ENCODE results near the gene SLCO4A1. TPM values are rescaled to one million over a fixed set of nuclear protein-coding genes. Genes with fewer than 3 reads are reported as not detected.

The SLCO4A1 gene
- polyA plus RNA-seq, 3 donors: 3.3 to 4.4 (median 3.5) TPM

DNA sequence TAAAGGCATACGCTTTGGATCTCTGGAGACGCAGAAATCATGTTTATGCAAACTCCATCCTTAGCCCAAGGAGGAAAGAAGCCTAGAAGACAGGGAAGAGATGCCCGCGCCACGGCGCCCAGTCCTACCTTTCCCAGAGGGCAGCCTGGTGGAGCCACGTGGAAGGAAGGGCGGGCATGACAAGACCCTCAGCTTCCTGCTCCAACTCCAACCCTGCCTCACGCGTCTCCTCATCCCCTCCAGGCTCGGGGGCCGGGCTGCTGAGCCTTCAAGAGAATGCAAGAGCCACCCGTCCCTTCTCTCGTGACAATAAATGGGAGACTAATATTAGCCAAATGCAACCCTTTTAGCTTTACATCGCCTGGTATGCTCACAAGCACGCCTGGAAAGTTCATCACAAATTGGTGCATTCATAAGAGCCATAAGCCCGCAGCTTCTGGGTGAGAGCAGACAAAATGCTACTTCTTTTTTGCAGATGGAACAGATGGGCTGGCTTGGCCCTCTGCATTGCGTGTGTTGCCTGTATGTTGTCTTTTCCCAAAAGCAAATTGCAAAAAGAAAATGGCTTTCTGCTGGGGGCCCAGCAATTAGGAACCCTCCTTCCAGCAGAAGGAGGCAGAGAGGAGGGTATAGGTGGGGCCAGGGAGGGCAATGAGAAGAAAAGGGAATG lies 58.1 kb downstream of the SLCO4A1 start:
- no peak for DNase-seq

DNA sequence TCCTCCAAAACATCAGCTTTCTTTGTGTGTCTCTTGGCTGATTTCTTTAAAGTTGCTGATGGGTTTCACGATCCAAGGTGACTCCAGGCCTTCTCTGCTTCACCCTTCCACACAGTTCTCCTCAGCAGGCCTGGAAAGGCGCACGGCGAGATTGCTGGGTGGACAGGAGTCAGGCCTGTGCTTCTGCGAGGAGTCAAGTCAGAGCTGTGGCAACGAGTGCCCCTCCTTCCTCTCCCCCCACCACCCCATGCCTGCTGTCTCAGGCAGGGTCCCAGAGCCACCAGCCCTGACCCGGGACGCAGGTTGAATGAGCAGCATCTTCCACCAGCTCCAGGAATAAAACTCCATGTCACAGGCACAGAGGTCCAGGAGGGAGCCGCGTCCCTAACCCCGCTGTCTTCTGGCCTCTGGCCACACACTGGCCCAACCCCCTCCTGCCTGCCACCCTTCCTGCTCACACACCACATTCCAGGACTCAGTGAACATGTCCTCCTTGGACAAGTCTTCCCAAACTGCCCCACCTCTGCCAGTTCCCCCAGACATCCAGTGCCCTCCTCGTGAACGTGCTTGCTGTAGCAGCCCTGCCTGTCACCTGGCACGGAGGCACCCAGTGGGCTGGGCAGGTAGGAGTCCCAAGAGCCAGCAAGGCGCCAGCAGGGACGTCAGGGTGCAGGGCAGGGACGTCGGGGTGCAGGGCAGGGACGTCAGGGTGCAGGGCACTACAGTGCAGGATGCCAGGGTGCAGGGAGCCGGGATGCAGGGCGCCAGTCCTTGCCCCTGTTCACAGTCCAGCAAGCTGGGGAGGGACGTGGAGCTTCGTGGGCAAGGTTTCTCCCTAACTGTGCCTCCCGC lies 59.1 kb downstream of the SLCO4A1 start:
- no peak for DNase-seq

- DNase-seq: no peak
Measured at GRCh38 chr20:62702013-62702300, 59.7 kb downstream of the SLCO4A1 start.

DNA sequence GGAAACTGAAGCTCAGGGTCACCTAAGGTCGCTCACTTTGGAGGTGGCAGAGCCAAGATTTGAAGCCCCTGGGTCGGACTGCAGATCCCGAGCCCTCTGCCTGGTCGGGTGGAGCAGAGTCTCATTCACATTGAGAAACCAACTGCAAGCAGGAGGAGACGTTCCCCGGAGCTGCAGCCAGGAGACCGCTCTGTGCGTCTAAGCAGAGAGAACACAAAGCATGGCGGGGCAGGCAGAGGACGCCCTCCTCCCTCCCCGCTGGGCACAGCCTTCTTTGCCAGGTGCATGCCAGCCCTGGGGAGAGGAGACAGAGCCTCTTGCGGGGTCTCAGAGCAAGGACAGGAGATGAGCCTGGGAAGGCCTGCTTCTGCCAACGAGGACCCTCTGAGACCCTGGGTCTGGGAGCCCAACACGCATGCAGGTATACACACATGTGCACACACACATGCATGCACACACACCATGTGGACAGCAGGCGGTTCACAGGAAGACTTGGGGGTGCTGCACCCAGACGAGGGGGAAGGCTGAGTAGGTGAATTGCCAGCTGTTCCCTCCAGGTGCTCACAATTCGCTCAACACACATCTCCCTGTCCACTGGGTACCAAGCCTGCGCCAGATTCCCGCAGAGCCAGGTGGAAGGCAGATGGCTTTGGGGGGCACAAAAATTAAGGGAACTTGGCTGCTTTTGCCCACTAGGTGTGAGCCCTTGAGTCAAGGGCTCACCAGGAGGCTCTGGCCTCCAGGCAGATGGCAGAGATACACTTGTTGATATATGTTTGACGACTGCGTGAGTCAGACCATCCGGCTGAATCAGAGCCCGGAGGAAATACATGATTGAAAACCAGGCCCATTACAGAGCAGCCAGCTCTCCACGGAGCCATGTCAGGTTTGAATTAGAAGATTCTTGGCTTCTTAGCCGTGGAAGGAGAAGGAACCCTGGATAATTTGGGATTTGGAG lies 60.9 kb downstream of the SLCO4A1 start:
- no peak for DNase-seq

DNA sequence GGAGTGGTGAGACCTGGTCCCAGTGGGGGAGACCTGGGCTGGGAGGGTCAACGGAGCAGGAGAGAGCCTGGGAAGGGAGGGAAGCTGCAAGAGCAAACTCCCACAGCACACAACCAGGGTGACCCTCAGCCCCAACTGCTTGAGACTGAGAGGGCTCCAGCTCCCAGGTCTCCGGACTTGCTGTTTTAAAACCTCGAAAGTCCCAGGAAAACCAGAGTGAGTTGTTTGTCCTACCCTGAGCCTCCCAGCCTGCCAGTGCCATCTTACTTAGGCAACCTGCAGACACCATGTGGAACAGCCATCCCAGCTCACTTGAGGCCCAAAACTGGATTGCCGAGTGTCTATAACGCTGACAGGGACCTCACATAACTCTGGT lies 61.5 kb downstream of the SLCO4A1 start:
- no peak for DNase-seq

DNA sequence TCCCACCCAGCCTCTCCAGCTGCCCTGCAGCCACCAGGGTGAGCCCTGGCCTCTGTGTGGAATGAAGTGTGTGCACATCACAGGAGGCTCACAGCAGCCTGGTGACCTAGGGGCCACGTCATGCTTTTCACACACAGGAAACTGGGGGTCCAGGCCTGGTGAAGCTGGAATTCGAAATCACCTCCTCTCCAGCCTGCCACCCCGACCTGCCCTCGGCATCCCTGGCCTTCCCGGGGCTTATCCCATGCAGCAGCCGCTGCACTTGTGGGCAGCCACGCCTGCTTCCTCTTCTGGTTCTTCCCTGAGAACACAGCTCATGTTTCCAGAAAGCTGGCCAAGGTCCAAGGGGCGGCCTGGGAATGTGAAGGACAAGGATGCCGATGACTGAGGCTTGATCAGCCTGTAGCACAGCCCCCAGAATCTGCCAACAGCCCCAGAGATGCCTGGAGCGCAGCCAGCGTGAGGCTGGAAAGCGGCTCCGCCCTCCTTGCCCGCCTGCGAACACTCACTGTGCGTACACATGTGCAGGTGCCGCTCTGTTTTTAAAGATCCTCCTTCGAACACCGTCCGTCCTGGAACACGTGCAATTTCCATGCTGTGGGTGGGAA lies 62.1 kb downstream of the SLCO4A1 start:
- DNase-seq: peak; percentile 87

DNA sequence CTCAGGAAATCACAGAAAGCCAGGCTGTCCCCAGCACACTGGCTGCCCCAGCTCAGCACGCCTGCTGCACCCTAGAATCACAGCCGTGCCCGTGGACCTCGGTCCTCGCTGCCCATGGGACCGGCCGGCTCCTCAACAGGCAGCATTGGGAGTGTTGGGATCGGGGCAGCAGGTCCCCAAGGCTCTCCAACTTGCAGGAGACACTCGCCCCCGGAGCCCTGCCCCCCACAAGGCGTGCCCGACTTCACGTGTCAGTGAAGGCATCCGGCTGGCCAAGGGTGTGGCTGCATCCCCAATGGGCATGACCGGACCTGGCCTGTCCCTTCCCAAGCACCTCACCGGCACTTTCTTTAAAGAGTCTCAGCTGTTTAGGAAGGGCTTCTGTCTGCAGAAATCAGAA lies 63.3 kb downstream of the SLCO4A1 start:
- DNase-seq: no peak

DNA sequence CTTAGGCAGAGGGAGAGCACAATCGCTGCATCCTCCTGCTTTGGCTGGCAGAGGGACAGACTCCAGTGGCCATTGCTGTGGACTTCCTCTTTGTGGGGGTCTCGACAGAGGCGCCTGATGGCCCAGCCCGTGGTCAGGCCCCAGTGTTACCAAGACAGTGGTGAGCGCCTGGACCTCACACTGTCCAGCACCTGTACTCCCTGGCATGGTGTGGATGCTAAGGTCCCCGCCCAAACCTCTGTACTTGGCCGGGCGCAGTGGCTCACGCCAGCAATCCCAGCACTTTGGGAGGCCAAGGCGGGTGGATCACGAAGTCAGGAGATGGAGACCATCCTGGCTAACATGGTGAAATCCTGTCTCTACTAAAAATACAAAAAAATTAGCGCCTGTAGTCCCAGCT lies 64.0 kb downstream of the SLCO4A1 start:
- no peak for DNase-seq

DNA sequence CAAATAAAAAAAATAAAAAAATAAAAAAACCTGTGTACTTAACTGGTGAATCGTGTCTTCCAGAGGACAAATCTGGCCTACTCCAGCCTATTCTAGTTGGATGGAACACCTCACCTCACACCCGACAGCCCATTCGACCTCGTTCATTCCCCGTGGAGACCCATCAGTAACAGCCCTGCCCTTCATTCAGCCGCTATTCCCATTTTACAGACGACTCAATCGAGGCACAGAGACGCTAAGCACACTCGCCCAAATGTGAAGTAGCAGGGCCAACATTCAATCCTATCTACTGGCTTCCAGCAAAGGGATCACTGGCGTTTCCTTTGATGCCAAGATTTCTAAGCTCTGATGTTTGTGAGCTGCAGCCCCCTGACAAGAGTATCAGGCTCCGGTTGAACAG lies 64.6 kb downstream of the SLCO4A1 start:
- DNase-seq: no peak

GRCh38 chr20:62707276-62707920 lies 65.1 kb downstream of the SLCO4A1 start:
- no peak for DNase-seq

- DNase-seq: no peak
Measured at GRCh38 chr20:62707921-62708521, 65.7 kb downstream of the SLCO4A1 start.

DNA sequence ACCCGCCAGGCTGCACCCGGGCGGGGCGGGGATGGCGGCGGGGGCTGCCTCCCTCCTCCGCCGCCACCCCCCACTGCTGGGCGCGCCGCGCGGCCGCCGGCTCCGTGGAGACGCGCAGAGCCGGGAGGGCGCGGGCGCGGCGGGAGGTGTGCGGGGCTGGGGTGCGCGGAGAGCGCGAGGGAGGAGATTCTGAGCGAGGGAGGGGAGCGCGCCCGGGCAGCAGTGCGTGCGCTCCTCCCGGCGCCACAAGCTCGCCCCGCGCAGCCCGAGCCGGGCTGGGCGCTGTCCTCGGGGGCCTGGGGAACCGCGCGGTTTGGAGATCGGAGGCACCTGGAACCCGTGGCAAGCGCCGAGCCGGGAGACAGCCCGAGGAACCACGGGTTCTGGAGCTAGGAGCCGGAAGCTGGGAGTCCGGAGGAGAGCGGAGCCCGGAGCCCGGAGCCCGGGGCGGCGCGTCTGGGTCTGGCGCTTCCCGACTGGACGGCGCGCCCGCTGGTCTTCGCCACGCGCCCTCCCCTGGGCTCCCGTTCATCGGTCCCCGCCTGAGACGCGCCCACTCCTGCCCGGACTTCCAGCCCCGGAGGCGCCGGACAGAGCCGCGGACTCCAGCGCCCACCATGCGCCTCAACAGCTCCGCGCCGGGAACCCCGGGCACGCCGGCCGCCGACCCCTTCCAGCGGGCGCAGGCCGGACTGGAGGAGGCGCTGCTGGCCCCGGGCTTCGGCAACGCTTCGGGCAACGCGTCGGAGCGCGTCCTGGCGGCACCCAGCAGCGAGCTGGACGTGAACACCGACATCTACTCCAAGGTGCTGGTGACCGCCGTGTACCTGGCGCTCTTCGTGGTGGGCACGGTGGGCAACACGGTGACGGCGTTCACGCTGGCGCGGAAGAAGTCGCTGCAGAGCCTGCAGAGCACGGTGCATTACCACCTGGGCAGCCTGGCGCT lies 66.6 kb downstream of the SLCO4A1 start, which contains the start of gene NTSR1:
NTSR1 (plus strand) TSS at position 246 of the 946 bp plus-strand sequence; CDS start at position 618, 372 bp downstream.
- DNase-seq: no peak

DNA sequence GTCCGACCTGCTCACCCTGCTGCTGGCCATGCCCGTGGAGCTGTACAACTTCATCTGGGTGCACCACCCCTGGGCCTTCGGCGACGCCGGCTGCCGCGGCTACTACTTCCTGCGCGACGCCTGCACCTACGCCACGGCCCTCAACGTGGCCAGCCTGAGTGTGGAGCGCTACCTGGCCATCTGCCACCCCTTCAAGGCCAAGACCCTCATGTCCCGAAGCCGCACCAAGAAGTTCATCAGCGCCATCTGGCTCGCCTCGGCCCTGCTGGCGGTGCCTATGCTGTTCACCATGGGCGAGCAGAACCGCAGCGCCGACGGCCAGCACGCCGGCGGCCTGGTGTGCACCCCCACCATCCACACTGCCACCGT lies 67.2 kb downstream of the SLCO4A1 start:
- DNase-seq: no peak

- no peak for DNase-seq
Measured at GRCh38 chr20:62710221-62710885, 68.0 kb downstream of the SLCO4A1 start.

DNA sequence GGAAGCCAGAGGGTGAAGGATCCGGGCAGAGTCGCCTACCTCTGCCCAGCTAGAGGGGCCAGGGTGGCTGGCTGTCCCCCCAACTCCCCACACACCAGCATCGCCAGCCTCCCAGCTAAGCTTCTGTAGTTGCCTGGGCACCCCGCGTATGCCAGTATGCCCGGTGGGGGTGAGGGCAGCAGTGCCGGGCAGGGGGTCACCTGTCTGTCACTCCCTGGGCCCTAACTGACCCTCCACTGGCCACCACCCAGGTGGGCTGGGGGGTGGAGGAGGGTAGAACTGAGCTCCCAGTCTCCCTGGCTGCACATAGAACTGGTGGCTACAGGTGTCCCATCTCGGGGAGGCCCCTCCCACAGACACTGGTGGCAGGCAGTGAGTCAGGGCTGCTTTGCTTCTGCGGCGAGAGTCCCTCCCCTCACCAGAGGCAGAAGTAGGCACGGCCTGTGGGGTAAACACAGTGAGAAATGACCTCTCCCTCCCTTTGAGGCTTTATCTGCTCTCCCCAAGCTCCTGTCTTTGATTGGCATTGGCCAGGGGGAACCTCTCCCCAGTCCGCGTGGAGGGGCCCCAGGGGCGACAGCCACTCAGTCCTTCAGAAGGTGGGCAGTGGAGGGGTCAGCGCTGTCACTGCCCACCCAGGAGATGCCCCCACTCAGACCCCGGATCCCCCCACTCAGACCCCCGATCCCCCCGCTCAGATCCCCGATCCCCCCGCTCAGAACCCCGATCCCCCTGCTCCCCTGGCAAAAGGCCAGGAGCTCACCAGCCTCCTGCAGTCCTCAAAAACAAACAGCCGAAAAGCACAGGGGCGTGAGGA lies 68.8 kb downstream of the SLCO4A1 start:
- no peak for DNase-seq

- no peak for DNase-seq
Measured at GRCh38 chr20:62711703-62712101, 69.4 kb downstream of the SLCO4A1 start.

DNA sequence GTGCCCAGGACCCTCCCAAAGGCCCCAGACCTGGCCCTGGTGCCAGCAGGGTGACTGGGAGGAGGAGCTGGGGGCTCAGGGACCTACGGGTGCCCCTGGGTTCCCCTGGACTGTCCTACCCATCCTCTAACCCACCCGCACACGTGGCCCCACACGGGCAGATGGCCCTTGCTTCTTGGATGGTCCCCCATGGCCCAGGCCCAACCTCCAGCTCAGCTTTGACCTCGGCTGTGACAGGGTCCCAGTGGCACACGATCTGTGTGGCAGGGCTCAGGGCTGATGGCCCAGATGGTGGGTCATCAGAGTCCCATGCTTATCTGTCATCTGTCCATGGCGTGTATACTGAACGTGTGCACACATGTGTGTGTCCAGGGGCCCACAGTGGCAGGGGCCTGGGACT lies 70.3 kb downstream of the SLCO4A1 start:
- DNase-seq: no peak

DNA sequence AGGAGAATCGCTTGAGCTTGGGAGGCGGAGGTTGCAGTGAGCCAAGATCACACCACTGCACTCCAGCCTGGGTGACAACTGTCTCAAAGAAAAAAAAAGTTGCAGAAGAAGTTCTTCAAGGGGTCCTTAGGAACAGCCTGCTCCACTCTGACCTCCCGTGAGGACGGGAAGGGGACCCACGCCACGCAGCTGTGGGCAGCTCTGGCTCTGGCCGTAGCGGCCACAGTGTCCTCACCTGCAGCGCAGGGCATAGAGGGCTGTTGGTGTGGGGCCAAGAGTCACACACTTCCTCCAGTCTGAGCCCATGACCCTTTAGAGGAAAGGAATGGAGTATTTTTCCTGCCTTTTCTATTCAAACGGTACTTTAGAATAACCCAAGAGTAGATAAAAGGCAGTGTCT lies 71.7 kb downstream of the SLCO4A1 start:
- no peak for DNase-seq

All from renal pelvis (tissue), 4 donors.